Colonic mucosa (tissue), 4 donors: ENCODE data around the gene XXYLT1. TPM values are rescaled to one million over a fixed set of nuclear protein-coding genes. Genes with fewer than 3 reads are reported as not detected.

Experiments
- DNase-seq: peaks from one replicate; pipeline ENCODE4 v3.0.0-alpha.2; 2020
- H3K27ac ChIP-seq: fragments of 200-600 bp; one replicate; pipeline ENCODE4 v1.8.0; 2021
- H3K27me3 ChIP-seq: fragments of 200-600 bp; one replicate; pipeline ENCODE4 v1.8.0; 2021
- H3K36me3 ChIP-seq: fragments of 200-600 bp; one replicate; pipeline ENCODE4 v1.8.0; 2021
- H3K4me1 ChIP-seq: fragments of 200-600 bp; one replicate; pipeline ENCODE4 v1.8.0; 2021; ENCODE audit warnings: mild to moderate bottlenecking
- H3K4me3 ChIP-seq: fragments of 200-600 bp; one replicate; pipeline ENCODE4 v1.8.0; 2021
- H3K9ac ChIP-seq, 2 donors: one replicate each; pipeline ENCODE4 v1.7.0; 2013; ENCODE audit warnings: control low read depth in 2 of 2, low read depth in 2 of 2, low read length in 2 of 2
- H3K9me3 ChIP-seq: fragments of 200-600 bp; one replicate; pipeline ENCODE4 v1.8.0; 2021
- CTCF ChIP-seq: fragments of 200-600 bp; IDR thresholded peaks from one replicate; pipeline ENCODE4 v1.8.0; 2022; ENCODE audit warnings: antibody characterized with exemption, mild to moderate bottlenecking
- intact Hi-C: fragments of 100-400 bp; cut with DNase I; formaldehyde crosslinking; loops from one replicate; pipeline ENCODE4 v1.14.1; 2022
- total RNA-seq, 2 donors: library from RNA; stranded (reverse); fragmentation: NEBNext Ultra II Directional in 1 of 2; extraction: Animal tissue kit (Norgen Biotek cat#: 25700) in 1 of 2; gene quantifications; one replicate each; pipeline ENCODE4 v1.2.1, GENCODE V29; 2021
- donor health status: healthy.
- donor health status: DM: no; HTN: no; CAD: no.
- donor health status: DM: no; HTN: no; CAD: no.

XXYLT1 gene
- total RNA-seq, 2 donors from 2014 or later: 8.3 to 10.9 TPM

DNA sequence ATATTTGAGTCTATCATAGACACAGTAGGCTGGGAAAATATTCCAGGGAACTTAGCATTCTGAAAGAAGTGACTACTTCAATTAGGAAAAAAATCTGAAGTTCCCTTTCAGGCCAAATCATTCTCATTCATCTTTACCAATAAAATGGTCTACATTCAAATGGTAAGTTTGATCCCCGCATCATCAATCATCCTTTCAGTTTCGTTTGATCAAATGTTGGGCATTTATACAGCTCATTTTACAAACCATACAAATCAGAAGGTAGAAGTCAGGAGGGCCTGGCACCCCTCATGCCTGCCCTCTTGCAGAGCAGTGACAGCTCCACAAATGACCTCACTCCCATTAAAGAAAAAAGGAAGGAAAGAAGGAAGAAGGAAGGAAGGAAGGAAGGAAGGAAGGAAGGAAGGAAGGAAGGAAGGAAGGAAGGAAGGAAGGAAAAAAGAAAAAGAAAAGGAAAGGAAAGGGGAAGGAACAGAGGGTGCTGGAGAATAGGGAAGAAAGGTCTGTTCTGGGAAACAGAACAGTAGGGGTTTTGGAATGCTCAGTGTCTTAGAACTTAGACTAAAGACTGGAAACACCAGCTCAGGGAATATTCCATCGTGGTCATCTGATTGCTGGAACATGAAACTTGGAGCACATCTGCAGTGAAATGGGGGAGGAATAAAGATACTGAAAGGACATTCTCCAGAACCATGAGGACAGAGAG lies 86.1 kb downstream of the XXYLT1 start:
- no peak for TF ChIP-seq CTCF
- H3K9me3 ChIP-seq: no peaks in the 10 kb centered on the region
- intact Hi-C loops: no loop called here
- H3K9ac ChIP-seq: no peak overlapping the region
- no peak overlapping the region for H3K27ac ChIP-seq
- H3K27me3 ChIP-seq: no peaks in the 10 kb centered on the region
- no peak for DNase-seq
- H3K36me3 ChIP-seq: no peaks in the 10 kb centered on the region
- no peak overlapping the region for H3K4me3 ChIP-seq
- no peaks in the 10 kb centered on the region for H3K4me1 ChIP-seq

GRCh38 chr3:195183071-195183776 lies 87.7 kb downstream of the XXYLT1 start:
- intact Hi-C loops: no loop called here
- no peaks in the 10 kb centered on the region for H3K36me3 ChIP-seq
- no peaks in the 10 kb centered on the region for H3K9me3 ChIP-seq
- TF ChIP-seq CTCF: no peak
- no peak overlapping the region for H3K27ac ChIP-seq
- H3K9ac ChIP-seq: no peak overlapping the region
- H3K4me3 ChIP-seq: no peak overlapping the region
- no peaks in the 10 kb centered on the region for H3K27me3 ChIP-seq
- H3K4me1 ChIP-seq: no peaks in the 10 kb centered on the region
- DNase-seq: no peak

GRCh38 chr3:195182470-195182795 lies 88.5 kb downstream of the XXYLT1 start:
- H3K9ac ChIP-seq: no peak overlapping the region
- no peaks in the 10 kb centered on the region for H3K9me3 ChIP-seq
- H3K36me3 ChIP-seq: no peaks in the 10 kb centered on the region
- no peak for DNase-seq
- no peaks in the 10 kb centered on the region for H3K4me1 ChIP-seq
- no peak overlapping the region for H3K27ac ChIP-seq
- no peaks in the 10 kb centered on the region for H3K27me3 ChIP-seq
- intact Hi-C loops: no loop called here
- H3K4me3 ChIP-seq: no peak overlapping the region
- TF ChIP-seq CTCF: no peak

DNA sequence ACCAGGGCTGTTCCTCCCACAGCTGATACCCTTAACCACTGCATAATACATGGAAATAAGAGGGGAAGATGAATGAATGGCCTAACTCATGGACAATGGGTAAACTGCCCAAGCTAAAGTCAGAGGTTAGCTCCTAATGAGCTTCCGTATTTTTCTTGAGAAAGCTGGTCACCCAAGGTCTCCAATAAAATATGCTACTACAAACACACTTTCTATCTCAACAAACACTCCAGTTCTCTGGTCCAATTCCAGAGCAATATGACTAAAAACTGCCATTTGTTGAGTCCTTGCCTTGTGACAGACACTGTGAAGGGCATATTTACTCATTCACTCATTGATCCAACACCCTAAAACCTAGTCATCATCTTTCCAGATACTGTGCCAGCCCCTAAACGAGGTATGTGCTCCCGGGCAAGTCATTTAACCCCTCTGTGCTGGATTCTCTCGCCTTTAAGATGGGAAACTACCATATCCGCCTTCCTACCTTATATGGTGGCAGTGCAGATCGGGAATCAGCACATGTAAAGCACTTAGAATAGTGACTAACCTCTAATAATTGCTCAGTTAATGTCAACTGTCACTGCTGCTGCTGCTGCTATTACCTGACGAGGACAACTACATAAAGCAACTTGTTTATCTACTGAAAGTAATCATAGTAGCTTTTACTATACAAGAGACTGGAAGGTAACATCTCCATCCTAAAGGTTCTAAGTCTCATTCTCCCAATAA lies 89.1 kb downstream of the XXYLT1 start:
- Histone ChIP-seq H3K27ac (no peak overlapping the region), H3K9ac (no peak overlapping the region), H3K27me3 (no peaks in the 10 kb centered on the region), H3K4me3 (no peak overlapping the region), H3K36me3 (no peaks in the 10 kb centered on the region), H3K9me3 (no peaks in the 10 kb centered on the region), H3K4me1 (no peaks in the 10 kb centered on the region)
- intact Hi-C loops: no loop called here
- TF ChIP-seq CTCF: no peak
- no peak for DNase-seq

GRCh38 chr3:195181113-195181498 lies 89.9 kb downstream of the XXYLT1 start:
- no peak for DNase-seq
- intact Hi-C loops: no loop called here
- TF ChIP-seq CTCF: no peak
- Histone ChIP-seq H3K9ac (no peak overlapping the region), H3K4me1 (no peaks in the 10 kb centered on the region), H3K27me3 (no peaks in the 10 kb centered on the region), H3K4me3 (no peak overlapping the region), H3K36me3 (no peaks in the 10 kb centered on the region), H3K27ac (no peak overlapping the region), H3K9me3 (no peaks in the 10 kb centered on the region)
